Measurements from ENCODE around the gene PPEF1.

GRCh38 chrX:18873836-18874235 lies 166.4 kb downstream of the PPEF1 start:
- TF ChIP-seq CTCF (IDR thresholded peaks at IDR 0.05): no peak
- TF ChIP-seq EZH2phosphoT487 (IDR thresholded peaks at IDR 0.05): no peak
- TF ChIP-seq EZH2 (IDR thresholded peaks at IDR 0.05): no peak

Data from neural progenitor cell (in vitro differentiated cells).